ENCODE data around the gene TRAPPC12.

Gene TRAPPC12

GRCh38 chr2:3457524-3458395 is 78.3 kb downstream of the TRAPPC12 start:
- DNase-seq, result no peak

- no peak for DNase-seq
Observed at GRCh38 chr2:3458396-3459184, 79.1 kb downstream of the TRAPPC12 start.

- DNase-seq, result no peak
Observed at GRCh38 chr2:3459185-3460015, 79.9 kb downstream of the TRAPPC12 start.

GRCh38 chr2:3460156-3460555 is 80.7 kb downstream of the TRAPPC12 start:
- no peak for DNase-seq

GRCh38 chr2:3460831-3461800 is 81.6 kb downstream of the TRAPPC12 start:
- DNase-seq, result no peak

- peak; percentile 40 for DNase-seq
Observed at GRCh38 chr2:3461801-3462492, 82.5 kb downstream of the TRAPPC12 start.

- DNase-seq, result no peak
Observed at GRCh38 chr2:3462493-3463104, 83.1 kb downstream of the TRAPPC12 start.

GRCh38 chr2:3463186-3463835 is 83.8 kb downstream of the TRAPPC12 start:
- DNase-seq, result no peak

- DNase-seq, result no peak
Observed at GRCh38 chr2:3463944-3464343, 84.5 kb downstream of the TRAPPC12 start.

GRCh38 chr2:3464401-3465005 is 85.0 kb downstream of the TRAPPC12 start:
- no peak for DNase-seq

- no peak for DNase-seq
Observed at GRCh38 chr2:3465328-3465727, 85.8 kb downstream of the TRAPPC12 start.

GRCh38 chr2:3465844-3466481 is 86.5 kb downstream of the TRAPPC12 start:
- DNase-seq, result no peak

GRCh38 chr2:3466482-3466863 is 87.0 kb downstream of the TRAPPC12 start:
- DNase-seq, result no peak

GRCh38 chr2:3466966-3467365 is 87.5 kb downstream of the TRAPPC12 start:
- DNase-seq, result no peak

- DNase-seq, result no peak
Observed at GRCh38 chr2:3467654-3468053, 88.2 kb downstream of the TRAPPC12 start.

- DNase-seq, result no peak
Observed at GRCh38 chr2:3468296-3468988, 88.9 kb downstream of the TRAPPC12 start.

GRCh38 chr2:3469486-3469885 is 90.0 kb downstream of the TRAPPC12 start:
- DNase-seq, result no peak

GRCh38 chr2:3470166-3470651 is 90.7 kb downstream of the TRAPPC12 start:
- DNase-seq, result no peak
